ENCODE data around the gene PFAS.

- TF ChIP-seq POLR2A (IDR thresholded peaks at IDR 0.05; ENCODE audit: low read depth, low read length) (no peak), PAX5 (IDR thresholded peaks at IDR 0.05; ENCODE audit: insufficient read depth, low read length, severe bottlenecking) (no peak), POLR2AphosphoS5 (IDR thresholded peaks at IDR 0.05; ENCODE audit: low read depth, low read length) (no peak), TAF1 (IDR thresholded peaks at IDR 0.05; ENCODE audit: low read depth, low read length) (no peak), SPI1 (IDR thresholded peaks at IDR 0.05; ENCODE audit: low read depth, low read length) (no peak)
These were observed 17.8 kb downstream of the PFAS start for GRCh38 chr17:8266648-8267479.
